Type B pancreatic cell (in vitro differentiated cells): Measurements from ENCODE around the gene QKI. TPM values are rescaled to one million over a fixed set of nuclear protein-coding genes. Genes with fewer than 3 reads are reported as not detected.
"Not testable (repeated sequence)": the region's sequence is repeated elsewhere in the genome, so short reads cannot be mapped to it uniquely, and the experiment has no call there.

ENCODE experiments used
- DNase-seq: peaks from one replicate; pipeline ENCODE4 v3.0.0; 2021; ENCODE audit warnings: mixed read lengths; ENCODE audit not compliant: unreplicated experiment; ENCODE audit errors: extremely low spot score
- H3K27ac Mint-ChIP-seq: 2 replicates; pipeline ENCODE4 v1.8.0; 2021; ENCODE audit warnings: mild to moderate bottlenecking, mixed read lengths
- H3K27me3 Mint-ChIP-seq: 2 replicates; pipeline ENCODE4 v1.8.0; 2021; ENCODE audit warnings: mixed read lengths
- H3K36me3 Mint-ChIP-seq: 2 replicates; pipeline ENCODE4 v1.8.0; 2021; ENCODE audit warnings: mixed read lengths
- H3K4me1 Mint-ChIP-seq: one replicate; pipeline ENCODE4 v1.8.0; 2021; ENCODE audit warnings: mixed read lengths; ENCODE audit not compliant: unreplicated experiment
- H3K4me3 Mint-ChIP-seq: 2 replicates; pipeline ENCODE4 v1.8.0; 2021; ENCODE audit warnings: mild to moderate bottlenecking, mixed read lengths
- H3K9me3 Mint-ChIP-seq: 2 replicates; pipeline ENCODE4 v1.8.0; 2021; ENCODE audit warnings: mixed read lengths
- CTCF ChIP-seq: fragments of 200-600 bp; sonication (generic); conservative IDR thresholded peaks from 2 replicates; pipeline ENCODE4 v1.5.0; 2021; ENCODE audit warnings: antibody characterized with exemption, mild to moderate bottlenecking
- total RNA-seq: library from RNA; stranded (reverse); gene quantifications from 2 replicates; pipeline ENCODE4 v1.2.1, GENCODE V29; 2021; ENCODE audit warnings: low replicate concordance

Gene QKI
- total RNA-seq, 1 donor from 2014 or later: 150 TPM

GRCh38 chr6:163380216-163380615 lies 34.3 kb upstream of the QKI start:
- H3K27ac Mint-ChIP-seq: no peak overlapping the region
- no peaks in the 10 kb centered on the region for H3K36me3 Mint-ChIP-seq
- no peak for DNase-seq
- H3K4me1 Mint-ChIP-seq: no peaks in the 10 kb centered on the region
- H3K9me3 Mint-ChIP-seq: no peaks in the 10 kb centered on the region
- no peak for TF ChIP-seq CTCF
- no peak overlapping the region for H3K4me3 Mint-ChIP-seq
- no peaks in the 10 kb centered on the region for H3K27me3 Mint-ChIP-seq

GRCh38 chr6:163381118-163381756 lies 33.3 kb upstream of the QKI start:
- no peak overlapping the region for H3K4me3 Mint-ChIP-seq
- no peak for DNase-seq
- TF ChIP-seq CTCF: no peak
- no peaks in the 10 kb centered on the region for H3K27me3 Mint-ChIP-seq
- H3K36me3 Mint-ChIP-seq: no peaks in the 10 kb centered on the region
- H3K4me1 Mint-ChIP-seq: no peaks in the 10 kb centered on the region
- no peak overlapping the region for H3K27ac Mint-ChIP-seq
- H3K9me3 Mint-ChIP-seq: no peaks in the 10 kb centered on the region

- not testable (repeated sequence) for H3K4me1 Mint-ChIP-seq, H3K4me3 Mint-ChIP-seq, H3K27ac Mint-ChIP-seq, DNase-seq, H3K27me3 Mint-ChIP-seq, H3K9me3 Mint-ChIP-seq, H3K36me3 Mint-ChIP-seq
Observed at GRCh38 chr6:163383396-163383795, 31.1 kb upstream of the QKI start.

GRCh38 chr6:163383912-163384311 lies 30.6 kb upstream of the QKI start:
- Mint-ChIP-seq H3K27ac (no peak overlapping the region), H3K4me1 (peaks cover 5% of the 10 kb centered on the region), H3K4me3 (no peak overlapping the region)

GRCh38 chr6:163384510-163384909 lies 30.0 kb upstream of the QKI start:
- Mint-ChIP-seq H3K27me3 (no peaks in the 10 kb centered on the region), H3K27ac (no peak overlapping the region), H3K36me3 (no peaks in the 10 kb centered on the region), H3K4me1 (peaks cover 5% of the 10 kb centered on the region), H3K4me3 (no peak overlapping the region), H3K9me3 (no peaks in the 10 kb centered on the region)
- no peak for DNase-seq
- no peak for TF ChIP-seq CTCF

More at GRCh38 chr6:163383912-163384311, 30.6 kb upstream of the QKI start:
- no peaks in the 10 kb centered on the region for H3K9me3 Mint-ChIP-seq
- H3K36me3 Mint-ChIP-seq: no peaks in the 10 kb centered on the region
- DNase-seq: no peak
- no peaks in the 10 kb centered on the region for H3K27me3 Mint-ChIP-seq
- TF ChIP-seq CTCF: no peak

- DNase-seq, H3K27me3 Mint-ChIP-seq, H3K4me1 Mint-ChIP-seq, H3K4me3 Mint-ChIP-seq, H3K36me3 Mint-ChIP-seq, H3K27ac Mint-ChIP-seq, H3K9me3 Mint-ChIP-seq: not testable (repeated sequence)
Observed at GRCh38 chr6:163385503-163385902, 29.0 kb upstream of the QKI start.
